ENCODE measurements around the gene MRPL21.

Gene MRPL21

GRCh38 chr11:68939583-68940555 lies 36.2 kb upstream of the MRPL21 start:
- no peak for TF ChIP-seq CTCF (IDR thresholded peaks at IDR 0.05; ENCODE audit: extremely low read depth, insufficient read depth, missing control alignments)
- in situ Hi-C loops (cut with MboI; ENCODE audit: low pct_unique_long_range_greater_than_20kb, low sequenced_read_pairs, unreplicated experiment), result no loop called here
- DNase-seq (ENCODE audit: low spot score), result no peak

GRCh38 chr11:68938816-68939582 lies 35.4 kb upstream of the MRPL21 start:
- DNase-seq (ENCODE audit: low spot score), result no peak
- TF ChIP-seq CTCF (IDR thresholded peaks at IDR 0.05; ENCODE audit: extremely low read depth, insufficient read depth, missing control alignments), result no peak
- in situ Hi-C loops (cut with MboI; ENCODE audit: low pct_unique_long_range_greater_than_20kb, low sequenced_read_pairs, unreplicated experiment), result no loop called here

GRCh38 chr11:68938088-68938487 lies 34.5 kb upstream of the MRPL21 start:
- TF ChIP-seq CTCF (IDR thresholded peaks at IDR 0.05; ENCODE audit: extremely low read depth, insufficient read depth, missing control alignments), result no peak
- in situ Hi-C loops (cut with MboI; ENCODE audit: low pct_unique_long_range_greater_than_20kb, low sequenced_read_pairs, unreplicated experiment), result no loop called here
- DNase-seq (ENCODE audit: low spot score), result no peak

- DNase-seq (ENCODE audit: low spot score), result no peak
- in situ Hi-C loops (cut with MboI; ENCODE audit: low pct_unique_long_range_greater_than_20kb, low sequenced_read_pairs, unreplicated experiment), result no loop called here
- no peak for TF ChIP-seq CTCF (IDR thresholded peaks at IDR 0.05; ENCODE audit: extremely low read depth, insufficient read depth, missing control alignments)
Observed at GRCh38 chr11:68936676-68937620, 33.3 kb upstream of the MRPL21 start.

- no peak for TF ChIP-seq CTCF (IDR thresholded peaks at IDR 0.05; ENCODE audit: extremely low read depth, insufficient read depth, missing control alignments)
- in situ Hi-C loops (cut with MboI; ENCODE audit: low pct_unique_long_range_greater_than_20kb, low sequenced_read_pairs, unreplicated experiment), result no loop called here
- no peak for DNase-seq (ENCODE audit: low spot score)
Observed at GRCh38 chr11:68936358-68936636, 32.7 kb upstream of the MRPL21 start.

Data from GM13977 (cell line).